Stimulated activated naive CD8-positive, alpha-beta T cell treated with anti-CD3 and anti-CD28 coated beads, Interleukin-15, Interleukin-2, amounts not matched to agents 100 ng/mL and 50 ng/mL, for 24 hours (primary cell): Measurements from ENCODE around the gene FBXL14.
A peak's percentile ranks its signal among the peaks of the same experiment; 100 is the strongest.

Experiments
- H3K27ac Mint-ChIP-seq: one replicate; pipeline ENCODE4 v1.8.0; 2021; ENCODE audit warnings: mild to moderate bottlenecking, mixed read lengths
- H3K27me3 Mint-ChIP-seq: one replicate; pipeline ENCODE4 v1.8.0; 2021; ENCODE audit warnings: mixed read lengths
- H3K36me3 Mint-ChIP-seq: one replicate; pipeline ENCODE4 v1.8.0; 2021; ENCODE audit warnings: low read depth, mixed read lengths
- H3K4me1 Mint-ChIP-seq: one replicate; pipeline ENCODE4 v1.8.0; 2021; ENCODE audit warnings: low read depth, mixed read lengths
- H3K4me3 Mint-ChIP-seq: one replicate; pipeline ENCODE4 v1.8.0; 2021; ENCODE audit warnings: mild to moderate bottlenecking, mixed read lengths
- H3K9me3 Mint-ChIP-seq: one replicate; pipeline ENCODE4 v1.8.0; 2021; ENCODE audit warnings: mixed read lengths

The FBXL14 gene

GRCh38 chr12:1630133-1630826 is 35.9 kb upstream of the FBXL14 start:
- H3K27ac Mint-ChIP-seq = no peak overlapping the region
- H3K36me3 Mint-ChIP-seq = no peaks in the 10 kb centered on the region
- peaks cover 21% of the 10 kb centered on the region for H3K4me1 Mint-ChIP-seq
- H3K4me3 Mint-ChIP-seq = peak overlapping the region; percentile 56
- H3K27me3 Mint-ChIP-seq = peaks cover 65% of the 10 kb centered on the region
- no peaks in the 10 kb centered on the region for H3K9me3 Mint-ChIP-seq

GRCh38 chr12:1629338-1630132 is 35.2 kb upstream of the FBXL14 start:
- peak overlapping the region; percentile 42 for H3K4me3 Mint-ChIP-seq
- peaks cover 21% of the 10 kb centered on the region for H3K4me1 Mint-ChIP-seq
- H3K36me3 Mint-ChIP-seq = no peaks in the 10 kb centered on the region
- H3K27me3 Mint-ChIP-seq = peaks cover 59% of the 10 kb centered on the region
- H3K27ac Mint-ChIP-seq = no peak overlapping the region
- no peaks in the 10 kb centered on the region for H3K9me3 Mint-ChIP-seq

GRCh38 chr12:1628666-1629337 is 34.4 kb upstream of the FBXL14 start, which contains the start of gene WNT5B:
WNT5B (plus strand) TSS chr12:1629231; CDS start chr12:1631355, 2,124 bp downstream.
- H3K36me3 Mint-ChIP-seq = no peaks in the 10 kb centered on the region
- peaks cover 21% of the 10 kb centered on the region for H3K4me1 Mint-ChIP-seq
- H3K27ac Mint-ChIP-seq = no peak within 1 kb of the TSS
- peaks cover 54% of the 10 kb centered on the region for H3K27me3 Mint-ChIP-seq
- no peaks in the 10 kb centered on the region for H3K9me3 Mint-ChIP-seq
- peak within 1 kb of the TSS; percentile 42 for H3K4me3 Mint-ChIP-seq

- no peaks in the 10 kb centered on the region for H3K36me3 Mint-ChIP-seq
- H3K4me3 Mint-ChIP-seq = no peak overlapping the region
- peaks cover 16% of the 10 kb centered on the region for H3K27me3 Mint-ChIP-seq
- peaks cover 8% of the 10 kb centered on the region for H3K4me1 Mint-ChIP-seq
- no peaks in the 10 kb centered on the region for H3K9me3 Mint-ChIP-seq
- no peak overlapping the region for H3K27ac Mint-ChIP-seq
Measured at GRCh38 chr12:1622406-1622805, 28.0 kb upstream of the FBXL14 start.

- peak overlapping the region; percentile 8 for H3K27ac Mint-ChIP-seq
Measured at GRCh38 chr12:1620092-1620491, 25.7 kb upstream of the FBXL14 start.

GRCh38 chr12:1619587-1619986 is 25.2 kb upstream of the FBXL14 start:
- Mint-ChIP-seq H3K9me3 (no peaks in the 10 kb centered on the region), H3K36me3 (no peaks in the 10 kb centered on the region)

More at GRCh38 chr12:1620092-1620491, 25.7 kb upstream of the FBXL14 start:
- Mint-ChIP-seq H3K27me3 (peaks cover 15% of the 10 kb centered on the region), H3K9me3 (no peaks in the 10 kb centered on the region), H3K4me3 (no peak overlapping the region), H3K4me1 (peaks cover 21% of the 10 kb centered on the region), H3K36me3 (no peaks in the 10 kb centered on the region)

GRCh38 chr12:1619159-1619558 is 24.8 kb upstream of the FBXL14 start:
- Mint-ChIP-seq H3K27ac (no peak overlapping the region), H3K27me3 (peaks cover 15% of the 10 kb centered on the region), H3K4me1 (peaks cover 21% of the 10 kb centered on the region), H3K9me3 (no peaks in the 10 kb centered on the region), H3K4me3 (no peak overlapping the region), H3K36me3 (no peaks in the 10 kb centered on the region)

More at GRCh38 chr12:1619587-1619986, 25.2 kb upstream of the FBXL14 start:
- Mint-ChIP-seq H3K27me3 (peaks cover 15% of the 10 kb centered on the region), H3K4me3 (no peak overlapping the region), H3K4me1 (peaks cover 21% of the 10 kb centered on the region), H3K27ac (no peak overlapping the region)

- H3K27ac Mint-ChIP-seq = no peak overlapping the region
- peaks cover 15% of the 10 kb centered on the region for H3K27me3 Mint-ChIP-seq
- no peaks in the 10 kb centered on the region for H3K9me3 Mint-ChIP-seq
- H3K36me3 Mint-ChIP-seq = no peaks in the 10 kb centered on the region
- H3K4me3 Mint-ChIP-seq = no peak overlapping the region
- H3K4me1 Mint-ChIP-seq = peaks cover 21% of the 10 kb centered on the region
Measured at GRCh38 chr12:1618489-1618888, 24.1 kb upstream of the FBXL14 start.

GRCh38 chr12:1616233-1617066 is 22.1 kb upstream of the FBXL14 start:
- Mint-ChIP-seq H3K27me3 (peaks cover 8% of the 10 kb centered on the region), H3K36me3 (no peaks in the 10 kb centered on the region), H3K9me3 (no peaks in the 10 kb centered on the region), H3K27ac (no peak overlapping the region), H3K4me1 (peaks cover 21% of the 10 kb centered on the region), H3K4me3 (no peak overlapping the region)

GRCh38 chr12:1614360-1614759 is 20.0 kb upstream of the FBXL14 start:
- Mint-ChIP-seq H3K4me3 (no peak overlapping the region), H3K36me3 (no peaks in the 10 kb centered on the region), H3K4me1 (peaks cover 16% of the 10 kb centered on the region), H3K27ac (no peak overlapping the region), H3K9me3 (no peaks in the 10 kb centered on the region), H3K27me3 (peaks cover 8% of the 10 kb centered on the region)

GRCh38 chr12:1613860-1614259 is 19.5 kb upstream of the FBXL14 start:
- Mint-ChIP-seq H3K27me3 (peaks cover 8% of the 10 kb centered on the region), H3K4me1 (peaks cover 16% of the 10 kb centered on the region), H3K4me3 (no peak overlapping the region), H3K9me3 (no peaks in the 10 kb centered on the region), H3K36me3 (no peaks in the 10 kb centered on the region), H3K27ac (no peak overlapping the region)

- Mint-ChIP-seq H3K27ac (no peak overlapping the region), H3K4me3 (no peak overlapping the region), H3K27me3 (peaks cover 4% of the 10 kb centered on the region), H3K36me3 (no peaks in the 10 kb centered on the region), H3K9me3 (no peaks in the 10 kb centered on the region), H3K4me1 (peaks cover 11% of the 10 kb centered on the region)
Measured at GRCh38 chr12:1611803-1612572, 17.6 kb upstream of the FBXL14 start.

- H3K36me3 Mint-ChIP-seq = no peaks in the 10 kb centered on the region
- H3K4me3 Mint-ChIP-seq = no peak overlapping the region
- no peaks in the 10 kb centered on the region for H3K9me3 Mint-ChIP-seq
- H3K27me3 Mint-ChIP-seq = peaks cover 4% of the 10 kb centered on the region
- H3K27ac Mint-ChIP-seq = no peak overlapping the region
- H3K4me1 Mint-ChIP-seq = peaks cover 12% of the 10 kb centered on the region
Measured at GRCh38 chr12:1610072-1610643, 15.8 kb upstream of the FBXL14 start.
